Mononuclear cell (primary cell): ENCODE results near the gene EREG. TPM values are rescaled to one million over a fixed set of nuclear protein-coding genes. Genes with fewer than 3 reads are reported as not detected.
A peak's percentile ranks its signal among the peaks of the same experiment; 100 is the strongest.
"Not testable (repeated sequence)": the region's sequence is repeated elsewhere in the genome, so short reads cannot be mapped to it uniquely, and the experiment has no call there.

Experiments used
- H3K27me3 ChIP-seq: 2 replicates; pipeline ENCODE4 v1.6.0; 2011; ENCODE audit warnings: low read length, control low read depth; ENCODE audit not compliant: insufficient read depth
- H3K4me1 ChIP-seq: 2 replicates; pipeline ENCODE4 v1.5.1; 2011; ENCODE audit warnings: mild to moderate bottlenecking, low read length, control low read depth; ENCODE audit not compliant: insufficient read depth
- H3K4me3 ChIP-seq: 2 replicates; pipeline ENCODE4 v1.5.1; 2011; ENCODE audit warnings: mild to moderate bottlenecking, low read length, moderate library complexity
- H3K9me3 ChIP-seq: 2 replicates; pipeline ENCODE4 v1.5.1; 2011; ENCODE audit warnings: low read depth, mild to moderate bottlenecking, control low read depth, low read length
- total RNA-seq: library from RNA; depleted of rRNA; stranded (reverse); fragments of >200 nt; gene quantifications from one replicate; pipeline ENCODE4 v1.2.3, GENCODE V29; 2012

EREG gene
- total RNA-seq, 1 donor: 240 TPM

DNA sequence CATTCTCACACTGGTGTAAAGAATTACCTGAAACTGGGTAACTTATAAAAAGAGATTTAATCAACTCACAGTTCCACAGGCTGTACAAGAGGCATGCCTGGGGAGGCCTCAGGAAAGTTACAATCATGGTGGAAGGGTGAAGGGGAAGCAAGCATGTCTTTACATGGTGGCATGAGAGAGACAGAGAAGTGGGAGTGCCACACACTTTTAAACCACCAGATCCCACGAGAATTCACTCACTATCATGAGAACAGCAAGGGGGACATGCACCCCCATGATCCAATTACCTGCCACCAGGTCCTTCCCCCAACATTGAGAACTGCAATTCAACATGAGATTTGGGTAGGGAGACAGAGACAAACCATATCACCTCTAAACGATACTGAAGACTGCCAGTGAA is 33.7 kb upstream of the EREG start:
- Histone ChIP-seq H3K4me3 (no peak overlapping the region), H3K27me3 (no peaks in the 10 kb centered on the region), H3K9me3 (no peaks in the 10 kb centered on the region), H3K4me1 (peaks cover 20% of the 10 kb centered on the region)

DNA sequence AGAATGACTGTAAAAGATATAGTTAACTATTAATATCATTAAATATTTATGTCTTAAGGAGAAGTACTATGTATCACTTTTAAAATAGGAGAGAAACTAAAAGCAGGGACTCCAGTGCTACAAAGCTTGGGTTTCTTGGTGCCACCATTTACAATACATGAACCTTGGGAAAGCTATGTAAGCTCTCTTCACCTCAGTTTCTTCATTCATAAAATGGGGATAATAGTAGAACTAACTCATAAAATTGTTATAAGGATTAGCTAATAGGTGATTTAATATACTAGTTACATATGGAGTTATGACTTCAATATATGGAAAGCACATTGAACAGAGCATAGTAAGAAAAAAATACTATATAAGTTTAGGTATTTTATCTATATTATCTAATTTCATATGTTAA is 33.0 kb upstream of the EREG start:
- Histone ChIP-seq H3K4me3 (no peak overlapping the region), H3K9me3 (no peaks in the 10 kb centered on the region), H3K27me3 (no peaks in the 10 kb centered on the region), H3K4me1 (peaks cover 20% of the 10 kb centered on the region)

DNA sequence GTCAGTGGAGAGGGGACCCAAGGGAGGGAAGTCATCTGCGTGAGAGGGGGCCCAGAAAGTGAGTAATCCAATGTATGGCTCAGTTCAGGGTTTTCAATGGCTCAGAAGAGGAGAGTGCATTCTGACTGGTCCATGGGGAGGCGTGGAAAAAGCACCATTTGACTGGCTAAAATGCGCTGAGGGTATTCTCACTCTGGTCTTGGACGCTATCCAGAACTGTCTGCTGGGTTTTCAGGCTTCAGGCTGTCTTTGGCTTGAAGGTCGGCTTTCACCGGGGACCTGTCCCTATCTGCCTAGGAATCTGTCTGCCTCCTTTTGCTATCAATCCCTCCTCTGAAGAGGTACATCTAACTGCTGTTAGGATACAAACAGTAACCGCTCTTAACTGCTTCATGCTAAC is 30.3 kb upstream of the EREG start:
- H3K9me3 ChIP-seq: no peaks in the 10 kb centered on the region
- H3K4me1 ChIP-seq: peaks cover 30% of the 10 kb centered on the region
- no peaks in the 10 kb centered on the region for H3K27me3 ChIP-seq
- H3K4me3 ChIP-seq: no peak overlapping the region

DNA sequence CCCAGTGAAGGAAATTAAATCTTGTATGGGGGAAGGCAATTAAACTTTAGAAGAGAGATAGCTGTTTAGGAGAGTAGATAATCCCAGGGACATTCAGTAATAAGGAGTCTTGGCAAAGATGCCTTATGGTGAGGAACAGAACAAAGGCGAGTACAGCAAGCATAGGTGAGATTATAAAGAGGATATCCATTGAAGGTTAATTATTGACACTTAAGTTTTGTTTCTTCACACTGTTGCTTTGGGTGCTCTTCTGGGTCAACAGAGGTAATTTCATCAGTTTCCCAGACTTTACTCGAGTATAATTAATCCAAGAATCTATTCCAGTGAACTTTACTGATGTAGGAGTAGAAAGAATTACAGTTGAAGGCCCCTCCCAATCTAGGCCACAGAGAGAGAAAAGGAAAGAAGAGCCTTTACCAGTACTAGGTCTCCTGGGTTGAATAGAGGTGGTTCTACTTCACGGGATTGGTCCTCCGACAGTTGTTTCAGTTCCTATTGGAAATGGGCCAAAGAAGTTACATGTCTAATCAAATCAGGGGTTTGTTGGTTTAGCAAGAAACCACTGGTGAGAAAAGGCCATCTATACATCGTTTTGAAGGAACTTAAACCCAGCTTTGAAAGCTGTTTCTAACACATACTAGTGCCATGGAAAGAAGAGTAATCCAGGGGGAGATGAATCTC is 29.5 kb upstream of the EREG start:
- Histone ChIP-seq H3K4me3 (no peak overlapping the region), H3K9me3 (no peaks in the 10 kb centered on the region), H3K4me1 (peaks cover 27% of the 10 kb centered on the region), H3K27me3 (no peaks in the 10 kb centered on the region)

DNA sequence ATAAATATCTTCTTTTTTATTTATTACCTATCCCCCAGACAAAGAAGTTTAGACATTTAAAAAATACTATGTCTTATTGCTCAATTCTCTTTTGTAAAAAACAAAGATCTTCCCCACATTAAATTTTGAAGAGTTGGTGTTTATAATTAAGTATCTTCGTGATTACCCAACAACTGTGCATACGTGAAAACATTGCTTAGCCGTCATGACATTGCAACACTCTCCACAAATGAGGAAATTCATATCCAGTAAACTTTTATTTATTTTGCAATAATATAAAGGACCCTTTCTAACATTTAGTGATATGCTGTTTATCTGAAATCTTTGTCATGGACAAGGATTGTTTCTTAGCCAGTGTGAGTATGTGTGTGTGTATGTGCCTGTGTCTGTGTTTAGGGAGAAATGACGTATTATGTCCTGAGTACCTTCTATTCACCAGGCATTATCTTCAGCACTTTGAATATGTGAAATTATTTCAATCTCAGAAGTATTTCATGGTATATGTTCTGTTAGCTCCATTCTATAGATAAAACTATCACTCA is 26.1 kb upstream of the EREG start:
- Histone ChIP-seq H3K4me3 (no peak overlapping the region), H3K27me3 (no peaks in the 10 kb centered on the region), H3K9me3 (peaks cover 5% of the 10 kb centered on the region), H3K4me1 (peaks cover 24% of the 10 kb centered on the region)

DNA sequence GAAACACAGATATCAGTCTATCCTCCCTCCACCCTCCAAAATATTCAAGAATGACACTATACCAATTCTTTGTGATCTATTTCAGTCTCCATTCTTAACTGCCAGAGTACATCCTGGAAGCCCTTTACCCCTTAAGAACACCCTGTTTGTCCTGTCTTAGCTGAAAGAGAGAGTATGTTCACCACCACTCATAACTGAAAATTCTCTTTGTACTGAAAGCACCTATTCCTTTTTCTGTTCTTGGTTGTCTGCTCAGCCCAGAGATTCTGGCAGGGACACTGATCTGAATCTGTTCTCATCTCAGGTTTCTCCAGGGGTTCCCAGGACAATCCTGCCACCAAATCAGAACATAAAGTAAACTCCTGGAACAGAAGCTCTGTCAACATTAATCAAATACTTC is 25.4 kb upstream of the EREG start:
- Histone ChIP-seq H3K4me3 (no peak overlapping the region), H3K4me1 (peaks cover 24% of the 10 kb centered on the region), H3K9me3 (peaks cover 11% of the 10 kb centered on the region), H3K27me3 (no peaks in the 10 kb centered on the region)

DNA sequence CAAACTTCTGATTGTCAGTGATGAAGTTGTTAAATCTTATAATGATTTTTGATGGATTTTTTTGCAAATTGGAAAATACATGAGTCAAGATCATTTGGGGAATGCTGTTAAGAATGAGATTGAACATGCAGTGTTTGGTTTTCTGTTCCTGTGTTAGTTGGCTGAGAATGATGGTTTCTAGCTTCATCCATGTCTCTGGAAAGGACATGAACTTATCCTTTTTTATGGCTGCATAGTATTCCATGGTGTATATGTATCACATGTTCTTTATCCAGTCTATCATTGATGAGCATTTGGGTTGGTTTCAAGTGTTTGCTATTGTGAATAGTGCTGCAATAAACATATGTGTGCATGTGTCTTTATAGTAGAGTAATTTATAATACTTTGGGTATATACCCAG is 24.5 kb upstream of the EREG start:
- H3K4me3 ChIP-seq, H3K27me3 ChIP-seq: not testable (repeated sequence)
- Histone ChIP-seq H3K9me3 (peaks cover 11% of the 10 kb centered on the region), H3K4me1 (peaks cover 18% of the 10 kb centered on the region)

DNA sequence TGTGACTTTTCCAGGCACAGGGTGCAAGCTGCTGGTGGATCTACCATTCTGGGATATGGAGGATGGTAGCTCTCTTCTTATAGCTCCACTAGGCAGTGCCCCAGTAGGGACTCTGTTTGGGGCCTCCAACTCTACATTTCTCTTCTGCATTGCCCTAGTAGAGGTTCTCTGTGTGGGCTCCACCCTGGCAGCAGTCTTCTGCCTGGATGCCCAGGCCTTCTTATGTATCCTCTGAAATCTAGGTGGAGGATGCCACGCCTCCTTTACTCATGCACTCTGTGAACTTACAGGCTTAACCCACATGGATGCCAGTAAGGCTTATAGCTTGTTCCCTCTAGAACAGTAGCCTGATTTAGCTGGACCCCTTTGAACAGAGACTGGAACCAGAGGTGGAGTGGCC is 20.9 kb upstream of the EREG start:
- Histone ChIP-seq H3K4me1 (peaks cover 7% of the 10 kb centered on the region), H3K9me3 (peaks cover 11% of the 10 kb centered on the region), H3K4me3 (no peak overlapping the region), H3K27me3 (no peaks in the 10 kb centered on the region)

DNA sequence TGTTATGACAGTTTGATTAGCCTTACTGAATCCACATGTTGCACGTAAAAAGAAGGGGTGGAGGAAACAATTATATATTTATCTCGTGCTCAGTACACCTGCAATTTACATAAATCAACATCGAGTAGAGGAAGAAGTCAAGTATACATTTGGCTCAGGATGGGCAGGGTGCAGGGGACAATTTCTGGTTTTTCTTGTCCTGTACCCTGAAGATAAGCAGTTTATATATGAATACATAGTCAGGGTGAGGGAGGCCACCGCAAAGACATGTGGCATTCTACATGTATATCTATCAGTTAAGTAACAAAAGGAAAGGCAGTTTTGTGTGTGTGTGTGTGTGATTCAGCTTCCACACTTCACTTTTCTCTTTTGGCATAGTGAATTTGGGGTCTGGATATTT is 11.1 kb upstream of the EREG start:
- H3K9me3 ChIP-seq: no peaks in the 10 kb centered on the region
- H3K4me3 ChIP-seq: no peak overlapping the region

DNA sequence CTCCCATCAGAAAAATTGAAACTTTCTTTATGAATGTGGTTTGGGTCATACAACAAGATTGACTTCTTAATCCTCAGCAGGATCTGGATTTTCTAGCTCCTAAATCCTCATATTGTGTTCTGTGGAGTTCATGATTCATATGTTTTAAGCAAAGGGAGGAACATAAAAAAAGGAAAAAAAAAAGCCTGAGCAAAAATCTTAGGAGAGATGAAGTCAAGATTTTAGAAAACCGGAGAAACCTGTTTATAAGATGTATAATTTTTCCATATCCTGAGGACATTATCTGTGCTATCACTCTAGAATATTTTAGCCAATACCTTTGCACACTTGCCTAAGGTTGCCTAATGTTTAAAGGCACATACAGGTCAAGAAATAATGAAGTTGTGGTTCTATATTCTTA is 7.0 kb upstream of the EREG start:
- no peaks in the 10 kb centered on the region for H3K27me3 ChIP-seq

More for the DNA sequence above, 11.1 kb upstream of the EREG start:
- Histone ChIP-seq H3K4me1 (peaks cover 4% of the 10 kb centered on the region), H3K27me3 (no peaks in the 10 kb centered on the region)

DNA sequence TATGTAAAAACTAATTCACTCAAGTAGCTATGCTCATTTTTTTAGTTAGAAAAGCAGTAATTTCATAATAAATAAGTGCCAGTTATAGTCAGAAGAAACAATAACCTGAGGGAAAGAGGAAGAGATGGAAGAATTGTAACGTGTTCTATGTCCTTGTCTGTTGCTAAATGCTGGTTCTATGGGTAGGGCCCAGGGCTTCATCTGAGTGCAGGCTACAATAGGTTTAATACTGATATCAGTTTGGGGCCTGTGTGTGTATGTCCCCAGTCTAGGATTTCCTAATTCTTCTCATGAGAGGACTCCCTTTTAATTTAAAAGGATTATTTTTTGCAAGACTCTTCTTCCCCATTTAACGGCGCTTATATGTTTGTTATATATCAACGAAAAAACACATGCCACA is 3.3 kb upstream of the EREG start:
- no peak overlapping the region for H3K4me3 ChIP-seq
- peaks cover 25% of the 10 kb centered on the region for H3K4me1 ChIP-seq
- peaks cover 18% of the 10 kb centered on the region for H3K27me3 ChIP-seq
- no peaks in the 10 kb centered on the region for H3K9me3 ChIP-seq

More for the DNA sequence above, 7.0 kb upstream of the EREG start:
- Histone ChIP-seq H3K4me3 (no peak overlapping the region), H3K9me3 (no peaks in the 10 kb centered on the region), H3K4me1 (peaks cover 4% of the 10 kb centered on the region)

DNA sequence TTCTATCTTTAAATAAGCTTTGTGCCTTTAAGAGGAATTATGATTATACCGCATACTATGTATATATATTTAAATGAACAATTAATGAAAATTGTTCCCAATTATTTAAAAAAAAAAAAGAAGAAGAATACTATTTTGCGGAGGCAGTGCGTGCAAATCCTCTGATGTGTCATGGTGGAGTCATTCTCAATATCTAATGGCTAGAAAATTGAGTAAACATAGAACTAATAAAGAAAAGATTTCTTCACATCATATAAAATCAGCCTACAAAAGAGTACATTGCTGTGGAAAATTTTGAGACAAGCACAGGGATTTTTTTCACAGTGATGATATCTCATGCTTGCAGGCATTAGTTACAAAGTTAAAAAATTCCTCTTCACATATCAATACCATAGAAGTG is 2.6 kb upstream of the EREG start:
- peaks cover 18% of the 10 kb centered on the region for H3K27me3 ChIP-seq
- no peaks in the 10 kb centered on the region for H3K9me3 ChIP-seq
- no peak overlapping the region for H3K4me3 ChIP-seq
- H3K4me1 ChIP-seq: peaks cover 26% of the 10 kb centered on the region

DNA sequence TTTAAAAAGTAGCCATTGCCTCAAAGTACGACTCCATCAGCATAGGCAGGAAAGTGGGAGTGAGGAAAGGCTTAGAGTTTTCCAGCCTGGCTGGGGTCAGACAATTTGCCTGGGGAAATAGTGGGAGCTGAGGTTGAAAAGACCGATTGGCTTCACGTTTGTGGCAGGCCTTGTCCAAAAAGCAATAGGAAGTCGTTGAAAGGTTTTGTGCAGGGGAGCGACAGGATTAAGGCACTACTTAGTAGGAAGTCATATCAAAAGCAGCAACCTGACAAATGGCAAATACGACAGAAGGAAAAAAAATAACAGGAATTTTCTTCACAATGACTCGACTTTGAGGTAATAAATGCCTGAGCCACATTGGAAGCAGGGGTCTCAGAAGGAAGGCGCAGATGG is 691 bp upstream of the EREG start:
- Histone ChIP-seq H3K4me1 (peaks cover 26% of the 10 kb centered on the region), H3K9me3 (no peaks in the 10 kb centered on the region), H3K4me3 (peak overlapping the region; percentile 34), H3K27me3 (peaks cover 18% of the 10 kb centered on the region)

DNA sequence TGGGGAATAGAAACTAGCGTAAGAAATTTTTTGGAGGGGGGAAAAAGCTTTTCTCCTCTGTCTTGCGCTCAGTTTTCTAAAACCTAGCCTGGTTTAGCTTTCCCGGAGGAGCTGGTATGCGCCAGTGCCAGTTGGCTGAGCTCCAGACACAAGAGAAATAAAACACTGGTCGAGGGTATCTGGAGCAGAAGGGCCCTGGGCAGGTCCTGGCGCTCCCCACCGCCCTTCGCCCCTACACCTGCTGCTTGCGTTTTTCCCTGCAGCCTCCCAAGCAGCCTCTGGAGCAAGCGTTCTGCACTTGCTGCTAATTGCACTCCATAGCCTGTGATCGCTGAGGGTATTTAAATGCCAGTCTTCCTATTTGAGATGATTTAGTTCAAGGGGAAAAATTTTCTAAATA is 816 bp downstream of the EREG start:
- H3K4me3 ChIP-seq: peak overlapping the region; percentile 34
- H3K27me3 ChIP-seq: peaks cover 18% of the 10 kb centered on the region
- H3K4me1 ChIP-seq: peaks cover 26% of the 10 kb centered on the region
- no peaks in the 10 kb centered on the region for H3K9me3 ChIP-seq

DNA sequence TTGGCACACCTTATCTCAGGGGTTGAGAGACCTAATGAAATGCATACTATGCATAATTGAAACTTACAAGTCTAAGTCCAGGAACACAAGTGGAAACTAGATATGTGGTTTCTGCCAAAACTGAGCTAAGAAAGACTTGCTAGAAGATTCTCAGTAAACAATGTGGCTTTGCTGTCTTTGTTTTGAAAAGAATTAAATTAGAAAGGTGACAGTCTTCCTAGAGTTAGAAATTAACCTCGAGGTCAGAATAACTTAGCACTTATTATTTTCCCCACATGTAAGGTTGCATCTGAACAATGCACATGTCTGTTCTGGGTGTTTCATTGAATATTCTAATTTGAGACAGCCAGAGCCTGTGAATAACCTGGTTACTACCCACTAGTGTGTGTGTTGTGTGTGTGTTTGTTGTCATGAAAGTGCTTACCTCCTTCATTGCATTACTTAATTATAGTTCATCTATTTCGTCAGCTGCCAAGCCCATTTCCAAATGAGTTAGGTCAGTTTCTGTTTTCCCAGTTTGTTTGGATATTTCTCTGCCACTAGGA is 1.5 kb downstream of the EREG start:
- H3K4me3 ChIP-seq: no peak overlapping the region
- H3K4me1 ChIP-seq: peaks cover 26% of the 10 kb centered on the region

More for the DNA sequence above, 1.5 kb downstream of the EREG start:
- Histone ChIP-seq H3K9me3 (no peaks in the 10 kb centered on the region), H3K27me3 (peaks cover 18% of the 10 kb centered on the region)
